Stimulated activated CD4-positive, alpha-beta T cell treated with anti-CD3 and anti-CD28 coated beads, Interleukin-1b, Interleukin-23, amount 100 ng/mL, for 48 hours (primary cell): ENCODE measurements around the gene ANAPC2.
"Not testable (repeated sequence)": the region's sequence is repeated elsewhere in the genome, so short reads cannot be mapped to it uniquely, and the experiment has no call there.

Experiments used
- DNase-seq: peaks from one replicate; pipeline ENCODE4 v3.0.0-alpha.2; 2020

ANAPC2 gene

GRCh38 chr9:137140151-137141012 lies 48.0 kb downstream of the ANAPC2 start:
- no peak for DNase-seq

GRCh38 chr9:137139468-137140150 lies 48.8 kb downstream of the ANAPC2 start:
- DNase-seq: no peak

- no peak for DNase-seq
Measured at GRCh38 chr9:137138722-137139467, 49.5 kb downstream of the ANAPC2 start, which contains the start of gene GRIN1. GRIN1 (plus strand) TSS chr9:137139154; CDS start chr9:137139487, 333 bp downstream.

- DNase-seq: no peak
Measured at GRCh38 chr9:137138058-137138721, 50.2 kb downstream of the ANAPC2 start.

GRCh38 chr9:137136881-137137607 lies 51.3 kb downstream of the ANAPC2 start:
- no peak for DNase-seq

GRCh38 chr9:137136261-137136880 lies 52.0 kb downstream of the ANAPC2 start:
- no peak for DNase-seq

- not testable (repeated sequence) for DNase-seq
Measured at GRCh38 chr9:137135154-137135553, 53.2 kb downstream of the ANAPC2 start.

- DNase-seq: no peak
Measured at GRCh38 chr9:137134191-137134590, 54.2 kb downstream of the ANAPC2 start.

GRCh38 chr9:137130176-137130755 lies 58.1 kb downstream of the ANAPC2 start:
- no peak for DNase-seq

GRCh38 chr9:137129456-137130175 lies 58.7 kb downstream of the ANAPC2 start:
- DNase-seq: peak; percentile 91

- no peak for DNase-seq
Measured at GRCh38 chr9:137128862-137129455, 59.4 kb downstream of the ANAPC2 start.

GRCh38 chr9:137128158-137128861 lies 60.0 kb downstream of the ANAPC2 start:
- DNase-seq: peak; percentile 42

- no peak for DNase-seq
Measured at GRCh38 chr9:137127301-137128157, 60.8 kb downstream of the ANAPC2 start.

- DNase-seq: no peak
Measured at GRCh38 chr9:137126786-137127185, 61.6 kb downstream of the ANAPC2 start.
